Measurements from ENCODE around the gene CARD11.

Gene CARD11

GRCh38 chr7:2967705-2968104, 76.0 kb downstream of the CARD11 start:
- no peak overlapping the region for H3K4me3 ChIP-seq (ENCODE audit: low read length)
- no peak for TF ChIP-seq CTCF (conservative IDR thresholded peaks at IDR 0.05; ENCODE audit: low read depth, low read length)
- no peak for DNase-seq (ENCODE audit: low read depth)

- H3K4me3 ChIP-seq (ENCODE audit: low read length): no peak overlapping the region
- TF ChIP-seq CTCF (conservative IDR thresholded peaks at IDR 0.05; ENCODE audit: low read depth, low read length): no peak
- no peak for DNase-seq (ENCODE audit: low read depth)
Measured at GRCh38 chr7:2967253-2967652, 76.4 kb downstream of the CARD11 start.

- no peak for TF ChIP-seq CTCF (conservative IDR thresholded peaks at IDR 0.05; ENCODE audit: low read depth, low read length)
- H3K4me3 ChIP-seq (ENCODE audit: low read length): no peak overlapping the region
- DNase-seq (ENCODE audit: low read depth): no peak
Measured at GRCh38 chr7:2966466-2967078, 77.1 kb downstream of the CARD11 start.

GRCh38 chr7:2965745-2966270, 77.9 kb downstream of the CARD11 start:
- H3K4me3 ChIP-seq (ENCODE audit: low read length): no peak overlapping the region
- TF ChIP-seq CTCF (conservative IDR thresholded peaks at IDR 0.05; ENCODE audit: low read depth, low read length): no peak
- DNase-seq (ENCODE audit: low read depth): no peak

GRCh38 chr7:2965301-2965700, 78.4 kb downstream of the CARD11 start:
- no peak overlapping the region for H3K4me3 ChIP-seq (ENCODE audit: low read length)
- DNase-seq (ENCODE audit: low read depth): no peak
- TF ChIP-seq CTCF (conservative IDR thresholded peaks at IDR 0.05; ENCODE audit: low read depth, low read length): no peak

GRCh38 chr7:2964208-2964607, 79.5 kb downstream of the CARD11 start:
- H3K4me3 ChIP-seq (ENCODE audit: low read length): no peak overlapping the region
- no peak for TF ChIP-seq CTCF (conservative IDR thresholded peaks at IDR 0.05; ENCODE audit: low read depth, low read length)
- no peak for DNase-seq (ENCODE audit: low read depth)

- no peak for DNase-seq (ENCODE audit: low read depth)
Measured at GRCh38 chr7:2962865-2963264, 80.8 kb downstream of the CARD11 start.

More at GRCh38 chr7:2962865-2963264, 80.8 kb downstream of the CARD11 start:
- TF ChIP-seq CTCF (conservative IDR thresholded peaks at IDR 0.05; ENCODE audit: low read depth, low read length): no peak
- no peak overlapping the region for H3K4me3 ChIP-seq (ENCODE audit: low read length)
